Neural cell (in vitro differentiated cells): ENCODE data around the gene AIPL1. TPM values are rescaled to one million over a fixed set of nuclear protein-coding genes. Genes with fewer than 3 reads are reported as not detected.
A peak's percentile ranks its signal among the peaks of the same experiment; 100 is the strongest.

Experiments
- H2AFZ ChIP-seq: fragments of 200-600, 300-800 bp; sonication (generic), shearing (Covaris generic); 2 replicates; pipeline ENCODE4 v1.6.0; 2014; ENCODE audit warnings: low read depth, mild to moderate bottlenecking, antibody characterized with exemption, low read length, moderate library complexity
- H3F3A ChIP-seq: fragments of 200-600 bp; shearing (Covaris generic); 2 replicates; pipeline ENCODE4 v1.6.1; 2016; ENCODE audit warnings: mild to moderate bottlenecking, moderate library complexity, mixed read lengths, antibody characterized with exemption, low read length; ENCODE audit not compliant: insufficient read depth, poor library complexity, severe bottlenecking
- H3K27ac ChIP-seq: fragments of 200-600, 300-800 bp; sonication (generic), shearing (Covaris generic); 2 replicates; pipeline ENCODE4 v1.5.1; 2014; ENCODE audit warnings: mild to moderate bottlenecking, low read length, moderate library complexity
- H3K27me3 ChIP-seq: fragments of 300-800, 200-600 bp; sonication (generic), shearing (Covaris generic); 2 replicates; pipeline ENCODE4 v1.6.0; 2014; ENCODE audit warnings: mild to moderate bottlenecking, low read depth, low read length, moderate library complexity; ENCODE audit not compliant: insufficient read depth
- H3K36me3 ChIP-seq: fragments of 300-800, 200-600 bp; sonication (generic), shearing (Covaris generic); 2 replicates; pipeline ENCODE4 v1.5.1; 2014; ENCODE audit warnings: mild to moderate bottlenecking, antibody characterized with exemption, low read length, moderate library complexity; ENCODE audit not compliant: insufficient read depth
- H3K4me2 ChIP-seq: fragments of 300-800, 200-600 bp; sonication (generic), shearing (Covaris generic); 2 replicates; pipeline ENCODE4 v1.6.0; 2014; ENCODE audit warnings: mild to moderate bottlenecking, low read length
- H3K4me3 ChIP-seq: fragments of 300-800, 200-600 bp; sonication (generic), shearing (Covaris generic); 2 replicates; pipeline ENCODE4 v1.5.1; 2014; ENCODE audit warnings: mild to moderate bottlenecking, low read length, moderate library complexity
- H3K79me2 ChIP-seq: fragments of 200-600 bp; shearing (Covaris generic); replicated peaks from 2 replicates; pipeline ENCODE4 v1.6.0; 2014; ENCODE audit warnings: mild to moderate bottlenecking, low read length, moderate library complexity; ENCODE audit not compliant: insufficient read depth
- H3K9ac ChIP-seq: fragments of 300-800, 200-600 bp; sonication (generic), shearing (Covaris generic); 2 replicates; pipeline ENCODE4 v1.6.1; 2016; ENCODE audit warnings: mild to moderate bottlenecking, low read length, mixed read lengths
- H3K9me2 ChIP-seq: fragments of 200-600 bp; shearing (Covaris generic); 2 replicates; pipeline ENCODE4 v1.6.1; 2016; ENCODE audit warnings: mild to moderate bottlenecking, low read length, mixed read lengths; ENCODE audit not compliant: insufficient read depth
- H3K9me3 ChIP-seq: fragments of 200-600, 300-800 bp; sonication (generic), shearing (Covaris generic); 2 replicates; pipeline ENCODE4 v1.6.1; 2016; ENCODE audit warnings: mild to moderate bottlenecking, mixed run types, low read length, moderate library complexity, mixed read lengths
- H4K20me1 ChIP-seq: fragments of 200-600 bp; shearing (Covaris generic); 2 replicates; pipeline ENCODE4 v1.6.1; 2016; ENCODE audit warnings: mild to moderate bottlenecking, mixed run types; ENCODE audit not compliant: insufficient read depth
- EP300 ChIP-seq: fragments of 450-650 bp; conservative IDR thresholded peaks from 2 replicates; pipeline ENCODE4 v1.6.1; 2014; ENCODE audit warnings: antibody characterized with exemption, mild to moderate bottlenecking, moderate library complexity; ENCODE audit not compliant: poor library complexity, severe bottlenecking
- EZH2 ChIP-seq: fragments of 200-600, 300-800 bp; shearing (Covaris generic), sonication (generic); IDR thresholded peaks from 2 replicates; pipeline ENCODE4 v1.6.1; 2014; ENCODE audit warnings: antibody characterized with exemption, low read length, borderline replicate concordance, mild to moderate bottlenecking; ENCODE audit not compliant: insufficient read depth, poor library complexity, severe bottlenecking
- MXI1 ChIP-seq: fragments of 450-650 bp; conservative IDR thresholded peaks from 2 replicates; pipeline ENCODE4 v1.6.1; 2014; ENCODE audit warnings: antibody characterized with exemption, mild to moderate bottlenecking; ENCODE audit not compliant: poor library complexity, severe bottlenecking
- POLR2AphosphoS5 ChIP-seq: IDR thresholded peaks from 2 replicates; pipeline ENCODE4 v1.6.1; 2012
- RAD21 ChIP-seq: fragments of 450-650 bp; conservative IDR thresholded peaks from 2 replicates; pipeline ENCODE4 v1.6.1; 2014; ENCODE audit warnings: antibody characterized with exemption, mild to moderate bottlenecking, moderate library complexity
- REST ChIP-seq: IDR thresholded peaks from 2 replicates; pipeline ENCODE4 v1.6.1; 2012; ENCODE audit warnings: borderline replicate concordance
- SMC3 ChIP-seq: fragments of 450-650 bp; conservative IDR thresholded peaks from 2 replicates; pipeline ENCODE4 v1.6.1; 2014; ENCODE audit warnings: antibody characterized with exemption, mild to moderate bottlenecking, moderate library complexity; ENCODE audit not compliant: poor library complexity
- TAF1 ChIP-seq: IDR thresholded peaks from 2 replicates; pipeline ENCODE4 v1.6.1; 2012; ENCODE audit warnings: low read depth
- polyA plus RNA-seq: library from polyadenylated mRNA; depleted of rRNA; stranded (reverse); fragments of >200 nt; gene quantifications from 2 replicates; pipeline ENCODE4 v1.2.3, GENCODE V29; 2014
- TF ChIP-seq, protein P1 (sequence below): fragments of 450-650 bp; IDR thresholded peaks from 2 replicates; pipeline ENCODE4 v1.5.1; 2014; ENCODE audit warnings: antibody characterized with exemption, mild to moderate bottlenecking, moderate library complexity; ENCODE audit not compliant: poor library complexity, severe bottlenecking

Gene AIPL1
- polyA plus RNA-seq, 1 donor from 2014 or later: not detected

DNA sequence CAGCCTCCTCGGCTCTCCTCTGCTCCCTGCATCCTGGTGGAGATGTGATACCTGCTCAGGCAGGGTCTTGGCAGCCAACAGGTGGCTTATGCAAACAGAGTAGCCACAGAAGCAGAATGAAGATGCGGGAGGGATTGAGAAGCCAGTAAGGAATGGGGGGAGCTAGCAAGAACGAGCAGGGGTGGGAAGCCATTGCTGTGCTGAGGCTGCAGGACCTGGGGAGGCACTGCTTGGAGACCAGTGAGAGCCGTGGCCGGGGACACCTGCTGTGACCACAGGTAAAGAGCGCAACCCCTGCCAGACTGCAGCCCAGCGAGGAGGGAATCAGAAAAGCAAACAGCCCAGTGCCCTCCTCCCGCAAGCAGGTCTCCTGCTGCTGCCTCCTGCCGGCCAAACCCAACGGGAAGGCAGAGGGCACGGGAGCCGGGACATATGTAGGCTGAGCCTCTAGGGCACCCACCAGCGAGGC lies 14.7 kb downstream of the AIPL1 start:
- Histone ChIP-seq H3K27ac (no peak overlapping the region), H3K4me2 (no peak overlapping the region), H4K20me1 (no peaks in the 10 kb centered on the region), H3K9ac (no peak overlapping the region), H3K36me3 (no peaks in the 10 kb centered on the region), H3K4me3 (no peak overlapping the region), H3K9me2 (no peaks in the 10 kb centered on the region), H3F3A (no peaks in the 10 kb centered on the region), H2AFZ (no peak overlapping the region), H3K79me2 (no peaks in the 10 kb centered on the region), H3K9me3 (no peaks in the 10 kb centered on the region), H3K27me3 (no peaks in the 10 kb centered on the region)
- TF ChIP-seq, protein P1, sequence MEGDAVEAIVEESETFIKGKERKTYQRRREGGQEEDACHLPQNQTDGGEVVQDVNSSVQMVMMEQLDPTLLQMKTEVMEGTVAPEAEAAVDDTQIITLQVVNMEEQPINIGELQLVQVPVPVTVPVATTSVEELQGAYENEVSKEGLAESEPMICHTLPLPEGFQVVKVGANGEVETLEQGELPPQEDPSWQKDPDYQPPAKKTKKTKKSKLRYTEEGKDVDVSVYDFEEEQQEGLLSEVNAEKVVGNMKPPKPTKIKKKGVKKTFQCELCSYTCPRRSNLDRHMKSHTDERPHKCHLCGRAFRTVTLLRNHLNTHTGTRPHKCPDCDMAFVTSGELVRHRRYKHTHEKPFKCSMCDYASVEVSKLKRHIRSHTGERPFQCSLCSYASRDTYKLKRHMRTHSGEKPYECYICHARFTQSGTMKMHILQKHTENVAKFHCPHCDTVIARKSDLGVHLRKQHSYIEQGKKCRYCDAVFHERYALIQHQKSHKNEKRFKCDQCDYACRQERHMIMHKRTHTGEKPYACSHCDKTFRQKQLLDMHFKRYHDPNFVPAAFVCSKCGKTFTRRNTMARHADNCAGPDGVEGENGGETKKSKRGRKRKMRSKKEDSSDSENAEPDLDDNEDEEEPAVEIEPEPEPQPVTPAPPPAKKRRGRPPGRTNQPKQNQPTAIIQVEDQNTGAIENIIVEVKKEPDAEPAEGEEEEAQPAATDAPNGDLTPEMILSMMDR: peak; percentile 45
- TF ChIP-seq MXI1: no peak
- no peak for TF ChIP-seq EP300
- no peak for TF ChIP-seq RAD21
- TF ChIP-seq TAF1: no peak
- no peak for TF ChIP-seq EZH2
- TF ChIP-seq SMC3: peak; percentile 44
- TF ChIP-seq POLR2AphosphoS5: no peak
- TF ChIP-seq REST: no peak

DNA sequence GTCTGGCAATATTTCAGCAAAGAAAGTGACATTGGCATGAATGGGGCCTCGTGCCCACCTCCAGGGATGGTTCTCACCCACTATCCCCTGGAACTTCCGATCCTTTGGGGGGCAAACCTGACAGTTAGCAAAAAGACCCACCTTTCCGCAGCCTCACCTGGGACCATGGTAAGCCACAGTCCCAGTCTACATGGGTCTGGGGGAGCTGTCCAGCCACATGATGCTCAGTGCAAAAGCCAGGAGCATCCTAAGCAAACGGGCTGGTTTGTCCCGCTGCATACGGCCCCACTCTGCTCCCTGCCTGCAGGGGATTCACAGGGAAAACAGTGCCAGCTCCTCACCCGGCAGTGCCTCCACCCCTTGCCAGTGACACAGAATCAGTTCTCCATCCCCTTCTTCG lies 19.3 kb downstream of the AIPL1 start:
- Histone ChIP-seq H3K27ac (no peak overlapping the region), H3K27me3 (no peaks in the 10 kb centered on the region), H3K9ac (no peak overlapping the region), H3K79me2 (no peaks in the 10 kb centered on the region), H4K20me1 (no peaks in the 10 kb centered on the region), H3K36me3 (no peaks in the 10 kb centered on the region), H2AFZ (no peak overlapping the region), H3K4me2 (no peak overlapping the region), H3K4me3 (no peak overlapping the region), H3F3A (no peaks in the 10 kb centered on the region), H3K9me2 (no peaks in the 10 kb centered on the region), H3K9me3 (no peaks in the 10 kb centered on the region)
- TF ChIP-seq REST (no peak), TAF1 (no peak), MXI1 (no peak), RAD21 (no peak), EP300 (no peak), POLR2AphosphoS5 (no peak), EZH2 (no peak), SMC3 (no peak)
- TF ChIP-seq, protein P1: no peak
